ENCODE data around the gene NTRK1. TPM values are rescaled to one million over a fixed set of nuclear protein-coding genes. Genes with fewer than 3 reads are reported as not detected.

NTRK1 gene
- total RNA-seq, 1 donor from 2014 or later: not detected

- Mint-ChIP-seq H3K4me3 (ENCODE audit: unreplicated experiment) (no peak within 1 kb of the TSS), H3K4me1 (ENCODE audit: unreplicated experiment) (peaks cover 20% of the 10 kb centered on the region), H3K27me3 (ENCODE audit: unreplicated experiment) (peaks cover 21% of the 10 kb centered on the region), H3K27ac (ENCODE audit: unreplicated experiment) (no peak within 1 kb of the TSS), H3K9me3 (ENCODE audit: unreplicated experiment) (peaks cover 5% of the 10 kb centered on the region), H3K36me3 (ENCODE audit: unreplicated experiment) (no peaks in the 10 kb centered on the region)
- no peak for DNase-seq (ENCODE audit: extremely low spot score, unreplicated experiment)
- TF ChIP-seq CTCF (IDR thresholded peaks at IDR 0.05): no peak
Observed at GRCh38 chr1:156816561-156817328, 43.9 kb upstream of the NTRK1 start, which contains the start of gene SH2D2A. SH2D2A (minus strand) TSS chr1:156816848; CDS start chr1:156816708, 140 bp downstream.

- Mint-ChIP-seq H3K4me1 (ENCODE audit: unreplicated experiment) (peaks cover 7% of the 10 kb centered on the region), H3K27me3 (ENCODE audit: unreplicated experiment) (peaks cover 36% of the 10 kb centered on the region), H3K27ac (ENCODE audit: unreplicated experiment) (no peak overlapping the region), H3K36me3 (ENCODE audit: unreplicated experiment) (no peaks in the 10 kb centered on the region), H3K9me3 (ENCODE audit: unreplicated experiment) (peaks cover 5% of the 10 kb centered on the region), H3K4me3 (ENCODE audit: unreplicated experiment) (no peak overlapping the region)
- no peak for DNase-seq (ENCODE audit: extremely low spot score, unreplicated experiment)
- no peak for TF ChIP-seq CTCF (IDR thresholded peaks at IDR 0.05)
Observed at GRCh38 chr1:156821801-156822200, 38.9 kb upstream of the NTRK1 start.

GRCh38 chr1:156822680-156823079 is 38.0 kb upstream of the NTRK1 start:
- H3K9me3 Mint-ChIP-seq (ENCODE audit: unreplicated experiment): peaks cover 5% of the 10 kb centered on the region

GRCh38 chr1:156823210-156823790 is 37.4 kb upstream of the NTRK1 start:
- Mint-ChIP-seq H3K36me3 (ENCODE audit: unreplicated experiment) (no peaks in the 10 kb centered on the region), H3K27me3 (ENCODE audit: unreplicated experiment) (peaks cover 36% of the 10 kb centered on the region), H3K4me1 (ENCODE audit: unreplicated experiment) (peaks cover 7% of the 10 kb centered on the region), H3K9me3 (ENCODE audit: unreplicated experiment) (peaks cover 5% of the 10 kb centered on the region), H3K27ac (ENCODE audit: unreplicated experiment) (no peak overlapping the region), H3K4me3 (ENCODE audit: unreplicated experiment) (no peak overlapping the region)
- DNase-seq (ENCODE audit: extremely low spot score, unreplicated experiment): no peak
- no peak for TF ChIP-seq CTCF (IDR thresholded peaks at IDR 0.05)

More at GRCh38 chr1:156822680-156823079, 38.0 kb upstream of the NTRK1 start:
- no peak for DNase-seq (ENCODE audit: extremely low spot score, unreplicated experiment)
- no peak overlapping the region for H3K27ac Mint-ChIP-seq (ENCODE audit: unreplicated experiment)
- peaks cover 36% of the 10 kb centered on the region for H3K27me3 Mint-ChIP-seq (ENCODE audit: unreplicated experiment)
- H3K4me3 Mint-ChIP-seq (ENCODE audit: unreplicated experiment): no peak overlapping the region
- TF ChIP-seq CTCF (IDR thresholded peaks at IDR 0.05): no peak
- peaks cover 7% of the 10 kb centered on the region for H3K4me1 Mint-ChIP-seq (ENCODE audit: unreplicated experiment)
- no peaks in the 10 kb centered on the region for H3K36me3 Mint-ChIP-seq (ENCODE audit: unreplicated experiment)

- peaks cover 28% of the 10 kb centered on the region for H3K27me3 Mint-ChIP-seq (ENCODE audit: unreplicated experiment)
- TF ChIP-seq CTCF (IDR thresholded peaks at IDR 0.05): no peak
- no peaks in the 10 kb centered on the region for H3K9me3 Mint-ChIP-seq (ENCODE audit: unreplicated experiment)
- no peaks in the 10 kb centered on the region for H3K36me3 Mint-ChIP-seq (ENCODE audit: unreplicated experiment)
- no peak overlapping the region for H3K4me3 Mint-ChIP-seq (ENCODE audit: unreplicated experiment)
- H3K27ac Mint-ChIP-seq (ENCODE audit: unreplicated experiment): no peak overlapping the region
- H3K4me1 Mint-ChIP-seq (ENCODE audit: unreplicated experiment): peaks cover 7% of the 10 kb centered on the region
- no peak for DNase-seq (ENCODE audit: extremely low spot score, unreplicated experiment)
Observed at GRCh38 chr1:156826630-156827029, 34.0 kb upstream of the NTRK1 start.

Data from osteocyte (in vitro differentiated cells).